ENCODE measurements around the gene TNRC6A.
A peak's percentile ranks its signal among the peaks of the same experiment; 100 is the strongest.
"Not testable (repeated sequence)": the region's sequence is repeated elsewhere in the genome, so short reads cannot be mapped to it uniquely, and the experiment has no call there.

TNRC6A gene

DNA sequence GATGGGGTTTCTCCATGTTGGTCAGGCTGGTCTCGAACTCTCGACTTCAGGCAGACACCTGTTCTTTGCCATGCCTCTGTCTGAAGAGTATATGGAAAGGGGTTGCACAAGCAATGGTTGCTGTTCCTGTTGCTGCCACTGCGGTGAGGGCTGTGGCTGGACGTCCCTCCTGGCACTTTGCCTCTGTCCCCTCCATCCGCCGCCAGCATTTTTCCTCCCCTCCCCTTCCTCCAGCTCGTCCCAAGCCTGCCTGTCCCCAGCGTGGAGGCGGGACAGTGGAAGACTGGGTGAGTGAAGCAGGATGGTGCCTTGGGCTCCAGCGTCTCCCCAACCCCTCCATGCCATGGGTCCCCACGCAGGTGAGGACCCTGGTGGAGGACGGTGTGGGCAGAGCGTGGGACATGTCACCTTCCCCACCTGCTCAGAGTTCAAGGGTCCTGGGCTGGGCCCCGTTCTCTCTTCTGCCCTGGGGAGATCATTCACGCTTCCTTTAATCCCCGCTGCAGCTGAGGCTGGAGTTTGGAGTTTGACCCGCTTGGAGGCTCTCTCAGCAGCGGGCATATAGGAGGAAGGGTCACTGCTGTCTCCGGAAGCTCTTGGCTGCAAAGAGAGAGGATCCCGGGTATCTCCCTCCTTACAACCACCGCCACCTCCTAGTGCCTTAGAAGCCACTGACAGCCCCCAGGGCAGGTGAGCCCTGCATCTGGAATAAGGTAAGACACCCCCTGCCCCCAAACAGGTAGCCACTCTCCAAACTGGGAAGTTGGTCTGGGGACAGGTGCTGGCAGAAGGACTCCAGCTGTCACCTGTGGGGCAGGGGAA, 116.5 kb downstream of the TNRC6A start, which contains the start of gene SLC5A11:
TSS of gene SLC5A11 (plus strand) at position 238 of the 822 bp plus-strand sequence. CDS start 12,681 bp downstream, outside the sequence.
- no peak for DNase-seq (ENCODE audit: low read depth in 2 of 2)

DNA sequence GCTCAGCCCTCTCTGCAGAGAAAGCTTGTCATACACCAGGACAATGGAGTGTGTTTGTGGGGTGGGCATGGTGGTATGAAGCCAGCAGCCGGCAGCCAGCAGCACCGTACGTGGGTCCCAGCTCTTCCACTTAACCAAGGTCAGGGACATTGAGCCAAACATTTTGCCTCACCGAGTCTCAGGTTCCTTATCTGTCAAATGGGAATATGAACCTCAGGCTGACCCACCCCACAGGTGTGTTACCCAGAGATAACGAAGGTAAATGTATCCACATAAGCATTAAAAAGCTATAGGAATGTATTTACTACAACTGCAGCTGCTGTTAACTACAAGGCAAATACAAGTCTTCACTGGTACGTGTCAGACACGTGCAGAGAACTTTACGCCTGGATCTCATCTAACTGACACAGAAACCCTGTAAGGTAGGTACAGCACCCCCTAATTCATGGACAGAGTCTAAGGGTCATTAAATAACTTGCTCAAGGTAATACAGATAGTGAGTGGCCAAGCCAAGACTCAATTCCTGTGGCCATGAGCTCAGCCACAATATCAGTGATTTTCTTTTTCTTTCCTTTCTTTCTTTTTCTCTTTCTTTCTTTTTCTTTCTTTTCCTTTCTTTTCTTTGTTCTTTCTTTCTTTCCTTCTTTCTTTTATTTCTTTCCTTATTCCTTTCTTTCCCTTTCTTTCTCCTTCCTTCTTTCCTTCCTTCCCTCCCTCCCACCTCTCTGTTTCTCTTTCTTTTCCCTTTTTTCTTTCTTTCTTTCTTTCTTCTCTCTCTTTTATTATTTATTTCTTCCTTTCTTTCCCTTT, 117.3 kb downstream of the TNRC6A start:
- DNase-seq (ENCODE audit: low read depth in 2 of 2), result no peak

DNA sequence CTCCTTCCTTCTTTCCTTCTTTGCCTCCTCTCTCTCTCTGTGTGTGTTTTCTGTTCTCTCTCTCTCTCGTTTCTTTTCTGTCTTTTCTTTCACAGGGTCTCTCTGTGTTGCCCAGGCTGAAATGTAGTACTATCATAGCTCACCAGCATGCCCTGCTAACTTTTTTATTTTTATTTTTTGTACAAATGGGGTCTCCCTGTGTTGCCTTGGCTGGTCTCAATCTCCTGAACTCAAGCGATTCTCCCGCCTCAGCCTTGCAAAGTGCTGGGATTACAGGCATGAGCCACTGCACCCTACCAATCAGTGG, 117.9 kb downstream of the TNRC6A start:
- DNase-seq (ENCODE audit: low read depth in 2 of 2), result no peak

DNA sequence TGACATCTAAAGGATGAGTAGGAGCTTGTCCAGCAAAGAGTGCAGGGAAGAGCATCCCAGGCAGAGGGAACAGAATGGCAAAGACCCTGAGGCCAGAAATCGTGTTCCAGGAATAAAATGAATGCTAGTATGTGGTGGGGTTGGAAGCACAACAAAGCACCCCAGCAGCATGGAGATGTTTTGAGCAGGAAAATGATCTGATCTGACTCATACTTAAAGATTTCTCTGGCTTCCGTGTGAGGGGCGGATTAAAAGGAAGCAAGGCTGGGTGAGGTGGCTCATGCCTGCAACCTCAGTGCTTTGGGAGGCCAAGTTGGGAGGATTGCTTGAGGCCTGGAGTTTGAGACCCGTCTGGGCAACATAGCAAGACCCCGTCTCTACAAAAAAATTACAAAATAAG, 118.6 kb downstream of the TNRC6A start:
- DNase-seq (ENCODE audit: low read depth in 2 of 2), result no peak

DNA sequence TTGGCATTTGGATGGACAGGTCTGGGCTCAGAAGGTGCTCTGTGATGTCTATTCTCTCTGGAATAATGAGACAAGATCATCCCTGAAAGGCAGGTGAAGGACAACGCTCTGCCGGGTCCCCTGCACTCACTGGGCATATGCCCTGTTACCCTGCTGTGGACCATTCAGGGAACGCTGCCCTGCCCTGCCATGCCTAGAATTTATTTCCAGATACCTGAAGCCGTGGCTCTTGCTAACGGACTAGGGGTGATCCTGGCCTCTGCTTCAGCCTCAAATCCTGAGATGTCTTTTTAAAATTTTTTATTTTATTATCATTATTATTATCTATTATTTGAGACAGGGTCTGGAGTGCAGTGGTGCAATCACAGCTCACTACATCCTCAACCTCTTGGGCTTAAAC, 120.2 kb downstream of the TNRC6A start:
- no peak for DNase-seq (ENCODE audit: low read depth in 2 of 2)

DNA sequence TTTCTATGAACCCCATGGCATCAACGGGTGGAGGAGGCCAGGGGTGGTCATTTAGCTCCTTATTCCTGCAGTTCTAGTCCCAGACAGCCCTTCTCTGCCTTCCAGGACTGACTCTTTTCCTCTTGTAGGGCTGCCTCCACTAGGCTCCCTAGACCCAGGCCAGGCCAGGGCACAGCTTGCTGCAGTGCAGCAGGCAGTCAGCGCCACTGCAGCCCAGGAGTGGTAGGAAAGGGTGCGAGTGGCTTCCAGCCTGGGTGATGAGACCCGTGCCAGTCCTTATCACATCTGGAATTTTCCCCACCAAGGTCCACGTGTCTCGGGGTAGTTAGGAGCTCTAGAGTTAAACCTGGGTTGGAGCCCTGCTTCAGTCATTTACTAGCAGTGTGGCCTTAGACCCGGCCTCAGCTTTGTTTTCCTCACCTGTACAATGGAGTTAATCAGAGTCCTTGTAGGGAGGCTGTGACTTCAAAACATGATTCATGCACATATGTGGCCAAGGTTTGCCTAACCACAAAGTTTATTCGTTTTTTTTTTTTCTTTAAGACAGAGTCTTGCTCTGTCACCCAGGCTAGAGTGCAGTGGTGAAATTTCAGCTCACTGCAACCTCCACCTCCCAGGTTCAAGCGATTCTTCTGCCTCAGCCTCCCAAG, 121.0 kb downstream of the TNRC6A start:
- DNase-seq (ENCODE audit: low read depth in 2 of 2), result no peak

DNA sequence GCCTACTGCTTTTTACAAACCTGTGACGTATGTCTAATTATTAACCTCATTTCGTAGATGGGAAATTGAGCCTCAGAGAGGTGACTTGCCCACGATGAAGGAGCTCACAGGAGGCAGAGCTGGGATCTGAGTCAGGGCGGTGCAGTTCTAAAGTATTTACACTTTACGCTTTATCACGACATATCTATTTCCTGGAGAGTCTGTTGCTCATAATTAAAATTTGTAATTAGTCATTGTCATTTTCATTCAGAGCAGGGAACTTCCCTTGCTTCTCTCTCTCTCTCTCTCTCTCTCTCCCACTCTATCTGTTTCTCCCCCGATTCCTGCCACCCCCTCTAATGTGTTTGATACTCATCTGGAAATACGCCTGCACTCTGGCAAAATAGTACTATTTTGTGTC, 122.2 kb downstream of the TNRC6A start:
- DNase-seq (ENCODE audit: low read depth in 2 of 2), result peak in 1 of 2 donors; percentile 17

DNA sequence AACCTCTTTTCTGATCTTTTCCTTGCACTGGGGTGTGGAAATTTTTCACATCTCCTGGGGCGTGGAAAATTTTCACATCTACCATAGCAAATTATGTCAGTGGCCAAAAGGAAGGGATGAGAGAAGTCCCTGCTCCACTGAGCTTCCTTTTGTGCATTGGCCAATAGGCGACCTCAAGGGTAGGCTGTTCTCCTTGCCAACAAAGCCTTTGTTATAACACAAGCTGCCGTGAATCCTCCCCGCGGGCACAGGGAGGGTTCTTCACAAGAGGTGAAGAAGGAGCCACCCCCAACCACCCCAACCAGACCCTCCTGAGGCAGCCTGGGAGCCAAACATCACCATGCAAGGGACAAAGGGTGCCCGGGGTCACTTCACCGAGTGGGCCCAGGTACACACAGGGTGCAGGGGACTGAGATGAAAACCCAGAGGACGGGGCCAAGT, 122.8 kb downstream of the TNRC6A start:
- DNase-seq (ENCODE audit: low read depth in 2 of 2), result no peak

DNA sequence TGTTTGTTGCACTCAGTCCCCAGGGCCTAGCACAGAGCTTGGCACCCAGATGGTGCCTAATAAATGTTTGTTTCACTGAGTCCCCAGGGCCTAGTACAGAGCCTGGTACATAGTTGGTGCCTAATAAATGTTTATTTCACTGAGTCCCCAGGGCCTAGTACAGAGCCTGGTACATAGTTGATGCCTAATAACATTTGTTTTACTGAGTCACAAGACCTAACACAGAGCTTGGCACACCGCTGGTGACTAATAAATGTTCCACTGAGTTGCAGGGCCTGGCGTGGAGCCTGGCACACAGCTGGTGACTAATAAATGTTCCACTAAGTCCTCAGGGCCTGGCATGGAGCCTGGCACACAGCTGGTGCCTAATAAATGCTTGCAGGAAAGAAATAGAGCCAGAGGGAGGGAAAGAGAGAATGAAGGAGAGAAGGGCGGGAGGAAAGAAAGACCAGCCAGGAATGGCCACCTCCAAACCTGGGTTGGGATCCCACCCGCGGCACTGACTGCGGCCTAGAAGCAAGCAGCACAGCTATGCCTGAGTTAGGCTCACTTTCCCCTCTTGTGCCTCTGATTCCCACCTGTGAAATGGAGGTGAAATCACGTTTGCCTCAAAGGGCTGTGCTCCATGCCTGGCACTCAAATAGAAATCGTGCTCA, 123.8 kb downstream of the TNRC6A start:
- no peak for DNase-seq (ENCODE audit: low read depth in 2 of 2)

DNA sequence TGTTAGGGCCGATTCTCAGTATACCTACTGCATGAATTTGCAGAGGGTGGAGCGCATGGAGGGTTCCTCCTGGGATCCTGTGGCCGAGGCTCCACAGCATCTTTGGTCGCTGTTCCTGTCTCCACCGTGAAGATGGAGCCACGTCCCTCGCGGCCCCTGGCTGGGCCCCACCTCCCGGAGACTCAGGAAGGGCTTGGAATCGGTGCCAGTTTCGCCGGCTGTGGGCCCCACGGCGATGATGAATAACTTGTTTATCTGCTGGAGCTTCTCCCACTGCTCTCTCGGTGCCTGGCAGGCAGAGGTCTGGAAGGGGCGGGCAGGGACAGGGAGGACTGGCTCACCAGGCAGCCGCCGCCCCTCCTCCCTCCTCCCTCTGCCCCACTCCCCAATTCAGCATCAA, 124.4 kb downstream of the TNRC6A start:
- no peak for DNase-seq (ENCODE audit: low read depth in 2 of 2)

DNA sequence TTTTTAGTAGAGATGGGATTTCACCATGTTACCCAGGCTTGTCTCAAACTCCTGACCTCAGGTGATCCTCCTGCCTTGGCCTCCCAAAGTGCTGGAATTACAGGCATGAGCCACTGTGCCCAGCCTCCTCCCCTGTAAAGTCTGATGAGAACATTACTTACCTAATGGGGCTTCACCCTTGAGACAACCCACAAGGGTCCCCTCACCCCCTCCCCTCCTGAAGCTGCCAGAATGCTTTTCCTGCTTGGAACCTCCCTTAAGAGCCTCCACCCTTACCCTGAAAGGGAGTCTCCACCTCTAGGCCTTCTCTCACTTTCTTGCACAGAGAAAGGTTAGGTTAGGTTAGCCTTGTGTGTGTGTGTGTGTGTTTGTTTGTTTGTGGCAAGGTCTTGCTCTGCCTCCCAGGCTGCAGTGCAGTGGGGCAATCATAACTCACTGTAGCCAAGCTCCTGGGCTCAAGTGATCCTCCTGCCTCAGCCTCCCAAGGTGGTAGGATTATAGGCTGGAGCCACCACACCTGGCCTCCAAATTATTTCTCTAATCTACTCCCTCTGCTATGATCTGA, 125.2 kb downstream of the TNRC6A start:
- DNase-seq (ENCODE audit: low read depth in 2 of 2), result no peak

DNA sequence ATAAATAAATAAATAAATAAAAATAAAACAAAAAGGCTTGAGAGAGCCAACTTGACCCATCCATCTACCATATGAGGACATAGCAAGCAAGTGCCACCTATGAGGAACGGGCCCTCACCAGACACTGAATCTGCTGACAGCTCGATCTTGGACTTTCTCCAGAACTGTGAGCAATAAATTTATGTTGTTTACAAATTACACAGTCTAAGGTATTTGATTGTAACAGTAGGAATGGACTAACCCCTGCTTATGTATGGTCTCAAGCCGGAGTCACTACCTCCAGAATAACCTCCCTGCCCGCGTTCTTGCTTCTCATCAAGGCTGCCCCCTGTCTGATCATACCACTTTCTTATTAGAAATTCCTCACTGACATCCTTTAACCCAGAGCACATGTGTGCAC, 126.2 kb downstream of the TNRC6A start:
- DNase-seq (ENCODE audit: low read depth in 2 of 2), result no peak

DNA sequence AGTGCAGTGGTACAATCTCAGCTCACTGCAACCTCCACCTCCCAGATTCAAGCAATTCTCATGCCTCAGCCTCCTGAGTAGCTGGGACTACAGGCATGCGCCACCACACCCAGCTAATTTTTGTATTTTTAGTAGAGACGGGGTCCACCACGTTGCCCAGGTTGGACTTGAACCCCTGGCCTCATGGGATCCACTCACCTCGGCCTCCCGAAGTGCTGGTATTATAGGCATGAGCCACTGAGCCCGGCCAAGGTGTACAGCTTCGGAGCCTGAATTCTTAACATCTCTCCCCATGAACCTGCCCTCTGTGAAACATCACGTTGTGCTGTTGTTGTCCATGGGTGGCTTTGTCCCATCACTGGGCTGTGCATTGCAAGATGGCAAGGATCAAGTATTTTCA, 127.4 kb downstream of the TNRC6A start:
- DNase-seq (ENCODE audit: low read depth in 2 of 2), result not testable (repeated sequence)

DNA sequence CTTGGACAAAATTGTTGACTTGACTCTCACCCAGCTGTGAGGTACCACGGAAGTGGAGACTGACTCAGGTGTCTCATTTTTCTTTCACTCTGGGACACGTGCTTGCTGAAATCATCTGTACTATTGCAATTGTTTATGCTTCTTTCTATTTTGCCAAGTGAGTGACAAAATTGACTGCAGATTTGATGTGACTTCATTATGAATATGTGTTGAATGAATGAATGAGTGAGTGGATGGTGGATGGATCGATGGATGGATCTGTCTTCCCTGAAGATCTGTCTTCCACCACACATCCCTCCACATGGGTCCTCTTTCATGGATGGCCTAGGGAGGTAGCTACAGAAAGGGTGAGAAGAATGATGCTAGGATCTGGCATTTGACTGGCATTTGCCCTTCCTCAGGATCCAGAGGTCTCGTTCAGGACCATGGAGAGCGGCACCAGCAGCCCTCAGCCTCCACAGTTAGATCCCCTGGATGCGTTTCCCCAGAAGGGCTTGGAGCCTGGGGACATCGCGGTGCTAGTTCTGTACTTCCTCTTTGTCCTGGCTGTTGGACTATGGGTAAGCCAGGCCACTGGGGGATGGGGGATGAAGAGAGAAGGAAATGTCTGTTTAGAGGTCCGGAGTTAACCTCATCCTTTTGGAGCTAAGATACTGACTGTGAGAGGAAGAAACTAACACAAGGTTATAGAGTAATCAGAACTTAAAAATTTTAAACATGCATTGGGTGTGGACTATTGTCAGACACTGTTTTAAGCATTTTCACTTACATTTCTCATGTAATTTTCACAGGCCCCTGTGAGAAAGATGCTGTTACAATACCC, 129.0 kb downstream of the TNRC6A start:
- DNase-seq (ENCODE audit: low read depth in 2 of 2), result peak in 1 of 2 donors; percentile 16

DNA sequence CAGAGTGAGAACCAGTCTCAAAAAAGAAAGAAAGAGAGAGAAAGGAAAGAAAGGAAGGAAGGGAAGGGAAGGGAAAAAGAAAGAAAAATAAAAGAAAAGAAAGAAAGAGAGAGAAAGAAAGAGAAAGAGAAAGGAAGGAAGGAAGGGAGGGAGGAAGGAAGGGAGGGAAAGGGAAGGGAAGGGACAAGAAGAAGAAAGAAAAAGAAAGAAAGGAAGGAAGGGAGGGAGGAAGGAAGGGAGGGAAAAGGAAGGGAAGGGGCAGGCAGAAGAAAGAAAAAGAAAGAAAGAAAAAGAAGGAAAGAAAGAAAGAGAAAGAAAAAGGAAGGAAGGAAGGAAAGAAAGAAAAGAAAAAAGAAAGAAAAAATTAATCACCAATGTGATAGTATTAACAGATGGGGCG, 132.0 kb downstream of the TNRC6A start:
- no peak for DNase-seq (ENCODE audit: low read depth in 2 of 2)

DNA sequence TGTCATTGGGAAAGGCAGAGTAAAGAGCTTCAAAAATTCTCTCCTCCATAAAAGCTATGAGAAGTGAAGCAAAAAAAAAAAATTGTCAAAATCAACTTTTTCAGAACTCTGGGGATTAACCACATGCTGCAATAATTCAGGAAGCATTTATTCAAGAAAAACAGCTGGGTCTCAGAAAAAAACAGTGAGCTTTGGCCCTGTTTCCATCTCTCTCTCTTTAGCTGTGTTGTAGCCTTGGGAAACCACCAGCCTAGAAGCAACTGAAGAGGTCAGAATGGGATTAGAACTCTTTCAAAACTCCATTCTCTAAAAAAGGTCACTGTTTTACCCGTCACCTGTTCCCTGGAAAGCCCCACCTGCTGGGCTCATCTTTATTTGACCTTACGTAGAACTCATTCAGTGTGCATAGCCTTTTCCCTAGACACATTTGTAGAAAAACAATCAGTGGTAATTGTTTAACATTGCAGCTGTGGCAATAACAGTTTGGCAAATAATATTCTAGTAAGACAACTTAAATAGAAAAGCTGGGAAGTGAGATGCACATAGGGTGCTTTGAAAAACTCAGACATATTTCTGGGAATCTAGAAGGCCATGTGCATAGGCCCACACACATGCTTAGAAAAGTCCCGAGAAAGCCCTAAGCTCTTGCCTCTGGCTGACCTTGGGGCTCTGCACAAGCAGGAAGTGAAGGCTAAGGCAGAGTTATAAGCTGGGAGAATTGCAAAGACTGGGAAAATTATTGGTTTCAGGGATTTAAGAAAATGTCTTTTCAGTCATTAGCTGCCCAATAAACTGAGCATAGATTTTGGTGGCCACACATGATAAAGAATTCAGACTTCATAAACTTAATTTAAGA, 134.4 kb downstream of the TNRC6A start:
- no peak for DNase-seq (ENCODE audit: low read depth in 2 of 2)

DNA sequence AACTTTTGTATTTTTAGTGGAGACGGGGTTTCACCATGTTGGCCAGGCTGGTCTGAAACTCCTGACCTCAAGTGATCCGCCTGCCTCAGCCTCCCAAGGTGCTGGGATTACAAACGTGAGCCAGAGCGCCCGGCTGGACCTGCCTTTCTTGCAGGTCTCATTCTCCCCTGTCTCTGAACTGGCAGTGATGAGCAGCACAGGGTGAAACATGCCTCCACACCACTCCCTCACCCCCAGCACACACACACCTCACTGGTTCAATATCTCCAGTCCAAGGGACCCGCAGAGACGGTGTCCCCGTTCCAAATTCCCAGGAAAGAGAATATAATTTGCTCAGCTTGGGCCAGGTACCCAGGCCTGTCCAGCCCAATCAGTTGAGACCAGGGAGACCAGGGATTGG, 139.6 kb downstream of the TNRC6A start:
- no peak for DNase-seq (ENCODE audit: low read depth in 2 of 2)

DNA sequence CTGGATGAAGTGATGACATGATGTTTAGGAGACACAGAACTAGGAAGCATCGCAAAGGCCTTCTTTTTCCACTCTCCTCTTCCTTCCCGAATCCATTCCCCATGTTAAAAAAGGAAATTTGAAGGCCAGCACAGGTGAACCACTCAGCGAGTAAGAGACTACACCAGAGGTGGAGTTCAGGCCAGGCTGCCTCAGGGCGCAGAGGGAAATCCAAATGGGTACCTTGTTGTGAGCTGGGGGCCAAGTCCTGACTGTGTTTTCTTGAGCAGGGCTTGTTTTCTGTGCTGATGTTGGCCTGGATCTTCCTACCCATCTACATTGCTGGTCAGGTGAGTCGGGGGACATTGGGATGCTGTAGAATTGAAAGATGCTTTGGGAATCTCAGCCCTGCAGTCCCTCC, 142.4 kb downstream of the TNRC6A start:
- DNase-seq (ENCODE audit: low read depth in 2 of 2), result no peak

DNA sequence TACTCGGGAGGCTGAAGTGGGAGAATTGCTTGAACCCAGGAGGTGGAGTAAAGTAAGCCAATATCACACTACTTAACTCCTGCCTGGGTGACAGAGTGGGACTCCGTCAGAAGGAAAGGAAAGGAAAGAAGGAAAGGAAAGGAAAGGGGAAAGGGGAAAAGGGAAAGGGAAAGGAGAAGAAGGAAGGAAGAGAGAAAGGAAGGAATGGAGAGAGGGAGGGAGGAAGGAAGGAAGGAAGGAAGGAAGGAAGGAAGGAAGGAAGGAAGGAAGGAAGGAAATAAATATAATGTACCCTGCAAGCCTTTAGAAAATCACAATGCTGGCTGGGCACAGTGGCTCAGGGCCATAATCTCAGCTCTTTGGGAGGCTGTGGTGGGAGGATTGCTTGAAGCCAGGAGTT, 143.6 kb downstream of the TNRC6A start:
- no peak for DNase-seq (ENCODE audit: low read depth in 2 of 2)

DNA sequence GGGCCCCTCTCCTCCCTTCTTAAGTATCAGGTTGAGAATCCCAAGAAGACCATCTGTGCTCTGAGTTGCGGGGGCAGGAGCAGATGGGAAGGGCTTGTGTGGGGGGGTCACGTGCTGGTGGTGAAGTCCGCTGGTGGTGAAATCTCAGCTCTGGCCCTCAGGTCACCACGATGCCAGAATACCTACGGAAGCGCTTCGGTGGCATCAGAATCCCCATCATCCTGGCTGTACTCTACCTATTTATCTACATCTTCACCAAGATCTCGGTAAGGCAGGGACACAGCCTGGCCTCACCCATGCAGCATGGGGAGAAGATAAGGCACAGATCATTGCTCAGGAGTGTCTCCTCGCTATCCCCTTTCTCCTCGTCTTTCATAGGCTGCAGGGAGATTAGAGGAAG, 146.0 kb downstream of the TNRC6A start:
- no peak for DNase-seq (ENCODE audit: low read depth in 2 of 2)
